ENCODE data around the gene MAPT. TPM values are rescaled to one million over a fixed set of nuclear protein-coding genes. Genes with fewer than 3 reads are reported as not detected.
A peak's percentile ranks its signal among the peaks of the same experiment; 100 is the strongest.

MAPT gene
- total and polyA plus RNA-seq, 2 of the 13 experiments (the other 11 are each of a cell fraction or from before 2014, with no cell fraction given): 2.1 to 2.8 TPM

- TF ChIP-seq ZNF609 (CRISPR knock-in tag; IDR thresholded peaks at IDR 0.05; ENCODE audit: borderline replicate concordance) (peak; percentile 54; the same call in 1 of the 2 replicates), HNRNPK (IDR thresholded peaks at IDR 0.05; ENCODE audit: low read depth, low read length, poor library complexity, severe bottlenecking) (no peak), ZNF205 (CRISPR knock-in tag; IDR thresholded peaks at IDR 0.05) (peak; percentile 79; the same call in 1 of the 2 replicates), KLF11 (CRISPR knock-in tag; IDR thresholded peaks at IDR 0.05) (0 out of 2 replicates have a peak, but pooled peaks have one; percentile 59), ZNF333 (CRISPR knock-in tag; IDR thresholded peaks at IDR 0.05; ENCODE audit: borderline replicate concordance) (peak; percentile 80; the same call in 1 of the 2 replicates)
Measured at GRCh38 chr17:45948881-45949624, 54.7 kb downstream of the MAPT start (continued).

GRCh38 chr17:45949755-45950320, 55.5 kb downstream of the MAPT start:
- H3K27ac ChIP-seq (ENCODE audit: extremely low read length, insufficient read depth, low read length): no peak overlapping the region
- 72% methylated on average over 6 of the region's 9 CpGs for WGBS (ENCODE audit: low lambda C conversion rate)
- no peaks in the 10 kb centered on the region for H4K20me1 ChIP-seq (ENCODE audit: insufficient read depth, low read length)
- no peaks in the 10 kb centered on the region for H3K79me2 ChIP-seq (ENCODE audit: insufficient read depth, low read length)
- H2AFZ ChIP-seq (ENCODE audit: low read length): no peak overlapping the region
- no peak for FAIRE-seq
- TF ChIP-seq GTF3A (CRISPR knock-in tag; conservative IDR thresholded peaks at IDR 0.05): no peak
- TF ChIP-seq ZBTB26 (CRISPR knock-in tag; IDR thresholded peaks at IDR 0.05; ENCODE audit: borderline replicate concordance): no peak
- TF ChIP-seq ZNF460 (CRISPR knock-in tag; IDR thresholded peaks at IDR 0.05; ENCODE audit: borderline replicate concordance): no peak
- no peak for TF ChIP-seq ZMYM2 (CRISPR knock-in tag; IDR thresholded peaks at IDR 0.05)
- 0 out of 2 replicates have a peak, but pooled peaks have one; percentile 26 for TF ChIP-seq RXRA (CRISPR knock-in tag; IDR thresholded peaks at IDR 0.05)
- TF ChIP-seq EZH2 (conservative IDR thresholded peaks at IDR 0.05; ENCODE audit: low read depth, low read length): 0 out of 2 replicates have a peak, but pooled peaks have one; percentile 14
- BruUV-seq (replicated peaks): no TSS peak
- H3K27me3 ChIP-seq (ENCODE audit: control insufficient read depth in 1 of 2, insufficient read depth in 2 of 2, low read length in 2 of 2): peaks cover 4 to 12% of the 10 kb centered on the region in 2 experiments; a peak in 4 of 5 replicates
- ATAC-seq: no peak
- peak overlapping the region; percentile 77 for H3K4me2 ChIP-seq (ENCODE audit: low read depth, low read length)
- ChIA-PET CTCF (ENCODE audit: low intra/inter-chr PET ratio, low total read pairs) (interaction anchor here (1.7 to 2.0 kb wide), 3 partner anchors 14 to 97 kb away, joined by 9 to 13 read pairs (median 9); partner anchors contain the start of gene MAPT), POLR2A (interaction anchor here (0.6 to 3.2 kb wide), 3 partner anchors 14 to 26 kb away, joined by 3 to 28 read pairs (median 8); no protein-coding TSS in a partner anchor)
- no peaks in the 10 kb centered on the region for H3K36me3 ChIP-seq (replicated peaks in 1 of 2; ENCODE audit: control insufficient read depth in 1 of 2, insufficient read depth in 2 of 2, low read length in 2 of 2)
- in situ Hi-C loops (cut with HindIII; ENCODE audit: extremely low pct_ligation_motif_present, low pct_unique_long_range_greater_than_20kb) (no loop called here), intact Hi-C loops (cut with micrococcal nuclease; ENCODE audit: unreplicated experiment) (loop anchor here (1.0 to 10.0 kb wide), 2 partner anchors 14 to 55 kb away; partner anchors contain the start of gene MAPT)
- no peaks in the 10 kb centered on the region for H3K9me3 ChIP-seq (ENCODE audit: low read length)
- H3K4me3 ChIP-seq (replicated peaks in 1 of 3; ENCODE audit: insufficient read depth in 1 of 3, low read depth in 2 of 3, low read length in 3 of 3): no peak overlapping the region
- no peak for DNase-seq (ENCODE audit: low spot score)
- peaks cover 15% of the 10 kb centered on the region for H3K4me1 ChIP-seq (ENCODE audit: insufficient read depth, low read length)
- no peak overlapping the region for H3K9ac ChIP-seq (ENCODE audit: insufficient read depth, low read depth, low read length)

Measured in HepG2 (cell line).